ENCODE results near the gene HCFC2. TPM values are rescaled to one million over a fixed set of nuclear protein-coding genes. Genes with fewer than 3 reads are reported as not detected.
"Not testable (repeated sequence)": the region's sequence is repeated elsewhere in the genome, so short reads cannot be mapped to it uniquely, and the experiment has no call there.

Gene HCFC2
- total RNA-seq (2022) (10.3 and 11.4 TPM in 2 replicates), Bru-seq, nascent RNA (percentile 69 among the genes with signal in this experiment), BruChase-seq, experiment 1, labeled RNA remaining after a 6-hour chase (percentile 76 among the genes with signal in this experiment), BruChase-seq, experiment 2, labeled RNA remaining after a 2-hour chase (percentile 77 among the genes with signal in this experiment)
- long read RNA-seq, full-length matches to known transcripts: 24 of 33 reads
- long read RNA-seq, partial matches to known transcripts: 1 of 33 reads
- long read RNA-seq, other reads (novel, unspliced or antisense): 8 of 33 reads

GRCh38 chr12:104064031-104064841 is at the start of gene HCFC2:
HCFC2 (plus strand) TSS chr12:104064531; CDS start chr12:104064561, 30 bp downstream.
- intact Hi-C loops (cut with micrococcal nuclease): loop anchor here (2.0 kb wide), 1 partner anchor 99 kb away; the partner anchor contains the start of gene TDG
- CTCF ChIA-PET: interaction anchor here (0.7 to 3.4 kb wide), 7 partner anchors 9 to 186 kb away, joined by 3 to 15 read pairs (median 4); partner anchors contain the start of gene TDG
- Mint-ChIP-seq H3K27ac (ENCODE audit: low read depth, unreplicated experiment) (peak within 1 kb of the TSS; percentile 75), H3K27me3 (ENCODE audit: insufficient read depth, unreplicated experiment) (no peaks in the 10 kb centered on the region), H3K9me3 (ENCODE audit: unreplicated experiment) (no peaks in the 10 kb centered on the region), H3K4me3 (ENCODE audit: unreplicated experiment) (peak within 1 kb of the TSS; percentile 91), H3K36me3 (ENCODE audit: insufficient read depth, unreplicated experiment) (peaks cover 29% of the 10 kb centered on the region), H3K4me1 (ENCODE audit: insufficient read depth, unreplicated experiment) (peaks cover 15% of the 10 kb centered on the region)
- no TSS peak for BruUV-seq (replicated peaks)
- POLR2A ChIA-PET: interaction anchor here (0.6 to 2.6 kb wide), 21 partner anchors 9 to 968 kb away, joined by 3 to 60 read pairs (median 4); partner anchors contain the start of genes GLT8D2, HSP90B1, NFYB and TDG
- peak; percentile 82 for DNase-seq (ENCODE audit: unreplicated experiment)
- no peak for TF ChIP-seq CTCF (IDR thresholded peaks at IDR 0.05; ENCODE audit: unreplicated experiment)

- H3K27me3 Mint-ChIP-seq (ENCODE audit: insufficient read depth, unreplicated experiment): peaks cover 20% of the 10 kb centered on the region
- H3K9me3 Mint-ChIP-seq (ENCODE audit: unreplicated experiment); DNase-seq (ENCODE audit: unreplicated experiment); POLR2A ChIA-PET; BruUV-seq (replicated peaks); H3K4me1 Mint-ChIP-seq (ENCODE audit: insufficient read depth, unreplicated experiment); H3K27ac Mint-ChIP-seq (ENCODE audit: low read depth, unreplicated experiment); H3K36me3 Mint-ChIP-seq (ENCODE audit: insufficient read depth, unreplicated experiment); CTCF ChIA-PET; H3K4me3 Mint-ChIP-seq (ENCODE audit: unreplicated experiment); intact Hi-C loops (cut with micrococcal nuclease): not testable (repeated sequence)
These were observed 42.5 kb upstream of the HCFC2 start for GRCh38 chr12:104021862-104022261.

GRCh38 chr12:104022786-104023185 is 41.5 kb upstream of the HCFC2 start:
- Mint-ChIP-seq H3K9me3 (ENCODE audit: unreplicated experiment) (no peaks in the 10 kb centered on the region), H3K27me3 (ENCODE audit: insufficient read depth, unreplicated experiment) (peaks cover 20% of the 10 kb centered on the region), H3K27ac (ENCODE audit: low read depth, unreplicated experiment) (no peak overlapping the region), H3K4me3 (ENCODE audit: unreplicated experiment) (no peak overlapping the region), H3K36me3 (ENCODE audit: insufficient read depth, unreplicated experiment) (no peaks in the 10 kb centered on the region), H3K4me1 (ENCODE audit: insufficient read depth, unreplicated experiment) (no peaks in the 10 kb centered on the region)
- POLR2A ChIA-PET: no interaction called here
- DNase-seq (ENCODE audit: unreplicated experiment): no peak
- BruUV-seq (replicated peaks): no TSS peak
- CTCF ChIA-PET: no interaction called here
- intact Hi-C loops (cut with micrococcal nuclease): no loop called here
- no peak for TF ChIP-seq CTCF (IDR thresholded peaks at IDR 0.05; ENCODE audit: unreplicated experiment)

GRCh38 chr12:104023710-104024109 is 40.6 kb upstream of the HCFC2 start:
- H3K36me3 Mint-ChIP-seq (ENCODE audit: insufficient read depth, unreplicated experiment): no peaks in the 10 kb centered on the region
- no peak overlapping the region for H3K27ac Mint-ChIP-seq (ENCODE audit: low read depth, unreplicated experiment)
- no peaks in the 10 kb centered on the region for H3K9me3 Mint-ChIP-seq (ENCODE audit: unreplicated experiment)
- no peak for TF ChIP-seq CTCF (IDR thresholded peaks at IDR 0.05; ENCODE audit: unreplicated experiment)
- DNase-seq (ENCODE audit: unreplicated experiment): no peak
- BruUV-seq (replicated peaks): no TSS peak
- H3K4me3 Mint-ChIP-seq (ENCODE audit: unreplicated experiment): no peak overlapping the region
- intact Hi-C loops (cut with micrococcal nuclease): no loop called here
- peaks cover 20% of the 10 kb centered on the region for H3K27me3 Mint-ChIP-seq (ENCODE audit: insufficient read depth, unreplicated experiment)
- ChIA-PET POLR2A (interaction anchor here (1.2 kb wide), 1 partner anchor 13 kb away, joined by 3 read pairs; no protein-coding TSS in a partner anchor), CTCF (interaction anchor here (0.6 kb wide), 1 partner anchor 1035 kb away, joined by 4 read pairs; no protein-coding TSS in a partner anchor)
- H3K4me1 Mint-ChIP-seq (ENCODE audit: insufficient read depth, unreplicated experiment): no peaks in the 10 kb centered on the region

Data from MCF 10A (cell line).